ENCODE results near the gene UTP3. TPM values are rescaled to one million over a fixed set of nuclear protein-coding genes. Genes with fewer than 3 reads are reported as not detected.

UTP3 gene
- total RNA-seq, 2 donors from 2014 or later, result 12.5 to 15.5 TPM

- intact Hi-C loops (cut with DNase I), result no loop called here
- Histone ChIP-seq H3K27me3 (no peaks in the 10 kb centered on the region), H3K4me3 (no peak within 1 kb of the TSS), H3K27ac (no peak within 1 kb of the TSS), H3K4me1 (no peaks in the 10 kb centered on the region), H3K9me3 (no peaks in the 10 kb centered on the region), H3K36me3 (replicated peaks in 1 of 2; ENCODE audit: insufficient read depth in 1 of 2, low read depth in 2 of 2) (no peaks in the 10 kb centered on the region)
- ATAC-seq (no peak), DNase-seq (no peak)
- 77 to 80% methylated on average over 1 of the region's 1 CpG for WGBS, 2 donors
- TF ChIP-seq POLR2A (IDR thresholded peaks at IDR 0.05) (no peak), CTCF (IDR thresholded peaks at IDR 0.05) (no peak)
Measured at GRCh38 chr4:70666369-70666768, 22.0 kb upstream of the UTP3 start, which contains the start of gene JCHAIN. TSS of gene JCHAIN (minus strand) at chr4:70666508. CDS start at chr4:70666490, 18 bp downstream.

- no peak overlapping the region for H3K4me3 ChIP-seq
- no peaks in the 10 kb centered on the region for H3K27me3 ChIP-seq
- no peak for ATAC-seq
- no peaks in the 10 kb centered on the region for H3K9me3 ChIP-seq
- H3K36me3 ChIP-seq (replicated peaks in 1 of 2; ENCODE audit: insufficient read depth in 1 of 2, low read depth in 2 of 2), result no peaks in the 10 kb centered on the region
- WGBS, 2 donors, result 61 to 71% methylated on average over 3 of the region's 3 CpGs
- TF ChIP-seq POLR2A (IDR thresholded peaks at IDR 0.05) (no peak), CTCF (IDR thresholded peaks at IDR 0.05) (no peak)
- intact Hi-C loops (cut with DNase I), result no loop called here
- H3K27ac ChIP-seq, result no peak overlapping the region
- DNase-seq, result no peak
- H3K4me1 ChIP-seq, result no peaks in the 10 kb centered on the region
Measured at GRCh38 chr4:70667740-70668535, 20.4 kb upstream of the UTP3 start.

GRCh38 chr4:70670332-70671014, 17.9 kb upstream of the UTP3 start:
- 74 to 76% methylated on average over 5 of the region's 5 CpGs for WGBS, 2 donors
- Histone ChIP-seq H3K27me3 (no peaks in the 10 kb centered on the region), H3K27ac (no peak overlapping the region), H3K4me1 (no peaks in the 10 kb centered on the region), H3K9me3 (no peaks in the 10 kb centered on the region), H3K4me3 (no peak overlapping the region), H3K36me3 (replicated peaks in 1 of 2; ENCODE audit: insufficient read depth in 1 of 2, low read depth in 2 of 2) (no peaks in the 10 kb centered on the region)
- ATAC-seq (no peak), DNase-seq (no peak)
- intact Hi-C loops (cut with DNase I), result no loop called here
- TF ChIP-seq POLR2A (IDR thresholded peaks at IDR 0.05) (no peak), CTCF (IDR thresholded peaks at IDR 0.05) (no peak)

- H3K4me1 ChIP-seq, result no peaks in the 10 kb centered on the region
- intact Hi-C loops (cut with DNase I), result no loop called here
- 13 to 20% methylated on average over 2 of the region's 2 CpGs for whole genome bisulfite sequencing, 2 donors
- no peak overlapping the region for H3K4me3 ChIP-seq
- DNase-seq, result no peak
- no peak overlapping the region for H3K27ac ChIP-seq
- no peak for ATAC-seq
- H3K36me3 ChIP-seq (replicated peaks in 1 of 2; ENCODE audit: insufficient read depth in 1 of 2, low read depth in 2 of 2), result no peaks in the 10 kb centered on the region
- no peaks in the 10 kb centered on the region for H3K9me3 ChIP-seq
- no peaks in the 10 kb centered on the region for H3K27me3 ChIP-seq
- TF ChIP-seq POLR2A (IDR thresholded peaks at IDR 0.05), result no peak
- TF ChIP-seq CTCF (IDR thresholded peaks at IDR 0.05), result no peak
Measured at GRCh38 chr4:70671091-70671490, 17.2 kb upstream of the UTP3 start.
